Trophoblast cell (in vitro differentiated cells and primary cell): ENCODE results near the gene COL25A1.

Experiments
- DNase-seq, 2 donors: peaks; one replicate each; pipeline ENCODE4 v3.0.0-alpha.2; 2016
- H2AFZ ChIP-seq: 2 replicates; pipeline ENCODE4 v1.6.1; 2013; ENCODE audit warnings: low read length, moderate library complexity, mild to moderate bottlenecking; ENCODE audit not compliant: insufficient read depth, poor library complexity
- H2AK5ac ChIP-seq: 2 replicates; pipeline ENCODE4 v1.6.1; 2013; ENCODE audit warnings: mild to moderate bottlenecking, low read length
- H2BK120ac ChIP-seq: 2 replicates; pipeline ENCODE4 v1.6.1; 2013; ENCODE audit warnings: low read length, mild to moderate bottlenecking, moderate library complexity; ENCODE audit not compliant: insufficient read depth, poor library complexity
- H2BK12ac ChIP-seq: 2 replicates; pipeline ENCODE4 v1.6.1; 2013; ENCODE audit warnings: mild to moderate bottlenecking, low read length, moderate library complexity
- H2BK5ac ChIP-seq: 2 replicates; pipeline ENCODE4 v1.6.1; 2013; ENCODE audit warnings: low read length, low read depth, moderate library complexity, mild to moderate bottlenecking; ENCODE audit not compliant: poor library complexity
- H3K14ac ChIP-seq: 2 replicates; pipeline ENCODE4 v1.6.1; 2013; ENCODE audit warnings: mild to moderate bottlenecking, low read length
- H3K18ac ChIP-seq: 2 replicates; pipeline ENCODE4 v1.6.1; 2013; ENCODE audit warnings: mild to moderate bottlenecking, low read length
- H3K23ac ChIP-seq: 2 replicates; pipeline ENCODE4 v1.6.1; 2013; ENCODE audit warnings: low read length
- H3K27ac ChIP-seq: 2 replicates; pipeline ENCODE4 v1.5.1; 2013; ENCODE audit warnings: low read depth, mild to moderate bottlenecking, inconsistent platforms, low read length, moderate library complexity
- H3K27me3 ChIP-seq: 2 replicates; pipeline ENCODE4 v1.6.1; 2013; ENCODE audit warnings: inconsistent platforms, mild to moderate bottlenecking, low read length, moderate library complexity; ENCODE audit not compliant: insufficient read depth
- H3K36me3 ChIP-seq, 2 experiments: 1 replicate in 1 of 2; 2 replicates in 1 of 2; pipeline ENCODE4 v1.6.1; 2013; ENCODE audit warnings: low read length in 2 of 2, mild to moderate bottlenecking in 2 of 2, moderate library complexity in 1 of 2; ENCODE audit not compliant: insufficient read depth in 2 of 2, control insufficient read depth in 1 of 2
- H3K4ac ChIP-seq: 2 replicates; pipeline ENCODE4 v1.6.1; 2013; ENCODE audit warnings: low read depth, mild to moderate bottlenecking, low read length, moderate library complexity
- H3K4me1 ChIP-seq, 2 experiments: 1 replicate in 1 of 2; 2 replicates in 1 of 2; pipeline ENCODE4 v1.6.1; 2013; ENCODE audit warnings: low read length in 2 of 2, mild to moderate bottlenecking in 2 of 2, moderate library complexity in 1 of 2; ENCODE audit not compliant: insufficient read depth in 2 of 2, control insufficient read depth in 1 of 2
- H3K4me2 ChIP-seq: 2 replicates; pipeline ENCODE4 v1.6.1; 2013; ENCODE audit warnings: inconsistent platforms, mild to moderate bottlenecking, low read length, moderate library complexity
- H3K4me3 ChIP-seq: 2 replicates; pipeline ENCODE4 v1.5.1; 2013; ENCODE audit warnings: mild to moderate bottlenecking, low read depth, low read length, inconsistent platforms
- H3K79me1 ChIP-seq: one replicate; pipeline ENCODE4 v1.6.1; 2013; ENCODE audit warnings: low read length
- H3K79me2 ChIP-seq: 2 replicates; pipeline ENCODE4 v1.6.1; 2013; ENCODE audit warnings: low read length, mild to moderate bottlenecking; ENCODE audit not compliant: control insufficient read depth, insufficient read depth, poor library complexity
- H3K9ac ChIP-seq: 2 replicates; pipeline ENCODE4 v1.6.1; 2013; ENCODE audit warnings: mild to moderate bottlenecking, low read length
- H3K9me3 ChIP-seq: 2 replicates; pipeline ENCODE4 v1.6.1; 2013; ENCODE audit warnings: low read depth, mild to moderate bottlenecking, control low read depth, inconsistent platforms, low read length; ENCODE audit not compliant: insufficient read depth
- H4K12ac ChIP-seq: 2 replicates; pipeline ENCODE4 v1.6.1; 2013; ENCODE audit warnings: low read depth, mild to moderate bottlenecking, low read length, moderate library complexity
- H4K8ac ChIP-seq: 2 replicates; pipeline ENCODE4 v1.6.1; 2013; ENCODE audit warnings: low read depth, mild to moderate bottlenecking, low read length, moderate library complexity
- H4K91ac ChIP-seq: one replicate; pipeline ENCODE4 v1.6.1; 2013; ENCODE audit warnings: low read depth, mild to moderate bottlenecking, low read length, moderate library complexity
- WGBS: extraction: QIAGEN DNeasy Blood & Tissue Kit; methylation state at CpG from one replicate; pipeline ENCODE4 v1.1.7; 2013; ENCODE audit warnings: missing lambda C conversion rate; ENCODE audit not compliant: insufficient read length, insufficient coverage; ENCODE audit errors: extremely low coverage; 5-methylcytosine and 5-hydroxymethylcytosine counted together

COL25A1 gene

GRCh38 chr4:108762559-108763225 is 539.8 kb downstream of the COL25A1 start, which contains the start of gene ETNPPL:
Gene ETNPPL, minus strand, starts transcription at chr4:108763053. Its CDS starts 155 bp downstream, at chr4:108762898.
- Histone ChIP-seq H2BK120ac (no peak within 1 kb of the TSS), H4K12ac (no peak within 1 kb of the TSS), H4K91ac (no peak within 1 kb of the TSS), H3K36me3 (no peaks in the 10 kb centered on the region), H3K79me2 (no peaks in the 10 kb centered on the region), H2AFZ (peak within 1 kb of the TSS; percentile 4), H3K14ac (no peak within 1 kb of the TSS), H2BK5ac (no peak within 1 kb of the TSS), H3K18ac (no peak within 1 kb of the TSS), H3K4ac (no peak within 1 kb of the TSS), H3K9me3 (no peaks in the 10 kb centered on the region), H3K4me1 (peaks cover 0 to 9% of the 10 kb centered on the region in 2 experiments), H2BK12ac (no peak within 1 kb of the TSS), H3K27ac (no peak within 1 kb of the TSS), H3K79me1 (no peaks in the 10 kb centered on the region), H4K8ac (no peak within 1 kb of the TSS), H3K27me3 (peaks cover 16% of the 10 kb centered on the region), H2AK5ac (no peak within 1 kb of the TSS), H3K23ac (no peak within 1 kb of the TSS), H3K9ac (no peak within 1 kb of the TSS), H3K4me3 (peak within 1 kb of the TSS; percentile 58), H3K4me2 (peak within 1 kb of the TSS; percentile 88)
- no CpG with 5 or more reads among the region's 61 CpGs for WGBS
- peak; percentile 4 to 34 for DNase-seq
